HG03108 (cell line): ENCODE measurements around the gene POLR2L.

Experiments
- ATAC-seq: cut with Tn5 transposase; IDR thresholded peaks from one replicate; pipeline ENCODE4 v1.9.1; 2021; ENCODE audit warnings: moderate library complexity; ENCODE audit not compliant: unreplicated experiment

Gene POLR2L

GRCh38 chr11:869399-870126, 27.2 kb upstream of the POLR2L start:
- no peak for ATAC-seq

GRCh38 chr11:868802-869201, 26.5 kb upstream of the POLR2L start:
- ATAC-seq = no peak

GRCh38 chr11:868394-868793, 26.1 kb upstream of the POLR2L start:
- ATAC-seq = no peak

DNA sequence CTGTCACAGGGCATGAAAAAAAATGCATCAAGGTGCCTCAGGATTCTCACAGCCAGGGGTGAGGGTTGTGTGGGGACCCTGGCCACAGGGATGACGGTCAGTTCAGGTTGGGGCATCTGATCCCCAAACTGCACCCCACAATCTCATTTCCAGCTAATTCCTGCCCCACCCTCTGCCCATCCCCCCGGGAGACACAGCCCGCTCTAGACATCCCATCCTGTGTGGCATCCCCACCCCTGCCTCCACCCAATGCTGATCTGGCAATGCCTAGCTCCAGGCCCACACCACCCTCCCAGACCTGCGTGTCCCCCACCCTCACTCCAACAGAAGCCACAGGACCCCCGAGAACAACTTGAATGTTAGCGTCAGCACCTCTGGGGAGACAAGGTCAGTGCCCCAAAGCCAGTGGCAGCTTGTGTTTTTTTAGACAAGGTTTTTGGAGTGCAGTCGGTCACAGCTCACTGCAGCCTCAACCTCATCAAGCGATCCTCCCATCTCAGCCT, 25.6 kb upstream of the POLR2L start:
- no peak for ATAC-seq

- ATAC-seq = no peak
Measured at GRCh38 chr11:866481-866880, 24.2 kb upstream of the POLR2L start.

DNA sequence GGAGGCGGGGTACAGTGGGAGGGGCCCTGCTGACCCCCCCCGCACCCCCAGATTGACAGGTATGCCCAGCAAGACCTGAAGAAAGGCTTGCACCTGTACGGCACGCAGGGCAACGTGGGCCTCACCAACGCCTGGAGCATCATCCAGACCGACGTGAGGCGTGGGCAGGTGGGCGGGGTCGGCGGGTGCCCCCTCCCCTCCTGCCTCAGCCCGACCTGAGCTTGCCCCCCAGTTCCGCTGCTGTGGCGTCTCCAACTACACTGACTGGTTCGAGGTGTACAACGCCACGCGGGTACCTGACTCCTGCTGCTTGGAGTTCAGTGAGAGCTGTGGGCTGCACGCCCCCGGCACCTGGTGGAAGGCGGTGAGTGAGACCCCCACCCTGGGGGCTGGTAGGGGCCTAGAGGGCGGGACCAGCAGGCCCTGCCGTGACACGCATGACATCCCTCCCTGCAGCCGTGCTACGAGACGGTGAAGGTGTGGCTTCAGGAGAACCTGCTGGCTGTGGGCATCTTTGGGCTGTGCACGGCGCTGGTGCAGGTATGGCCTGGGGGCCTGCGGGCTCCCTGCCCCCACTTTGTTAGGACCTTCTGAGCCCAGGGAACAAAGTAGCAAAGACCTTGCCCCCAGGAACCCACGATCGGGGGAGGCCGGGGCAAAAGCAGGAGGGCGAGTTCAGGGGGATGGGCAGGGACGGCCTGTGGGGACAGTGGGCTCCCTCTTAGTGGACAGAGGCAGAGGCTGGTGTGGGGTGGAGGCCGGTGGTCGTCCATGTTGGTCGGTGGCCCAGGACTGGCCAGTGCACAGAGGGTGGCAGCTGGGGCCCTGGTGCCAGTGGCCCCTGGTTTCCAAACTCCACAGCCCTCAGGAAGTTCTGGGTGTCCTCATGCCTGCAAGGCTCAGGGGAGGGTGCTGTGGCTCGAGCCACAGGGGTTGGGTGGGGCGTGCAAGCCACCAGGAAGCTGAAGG, 23.4 kb upstream of the POLR2L start:
- no peak for ATAC-seq

GRCh38 chr11:864898-865297, 22.6 kb upstream of the POLR2L start:
- ATAC-seq = no peak

- ATAC-seq = no peak
Measured at GRCh38 chr11:863910-864827, 21.8 kb upstream of the POLR2L start.

- no peak for ATAC-seq
Measured at GRCh38 chr11:863023-863909, 20.9 kb upstream of the POLR2L start.

GRCh38 chr11:862696-863022, 20.3 kb upstream of the POLR2L start:
- ATAC-seq = no peak

DNA sequence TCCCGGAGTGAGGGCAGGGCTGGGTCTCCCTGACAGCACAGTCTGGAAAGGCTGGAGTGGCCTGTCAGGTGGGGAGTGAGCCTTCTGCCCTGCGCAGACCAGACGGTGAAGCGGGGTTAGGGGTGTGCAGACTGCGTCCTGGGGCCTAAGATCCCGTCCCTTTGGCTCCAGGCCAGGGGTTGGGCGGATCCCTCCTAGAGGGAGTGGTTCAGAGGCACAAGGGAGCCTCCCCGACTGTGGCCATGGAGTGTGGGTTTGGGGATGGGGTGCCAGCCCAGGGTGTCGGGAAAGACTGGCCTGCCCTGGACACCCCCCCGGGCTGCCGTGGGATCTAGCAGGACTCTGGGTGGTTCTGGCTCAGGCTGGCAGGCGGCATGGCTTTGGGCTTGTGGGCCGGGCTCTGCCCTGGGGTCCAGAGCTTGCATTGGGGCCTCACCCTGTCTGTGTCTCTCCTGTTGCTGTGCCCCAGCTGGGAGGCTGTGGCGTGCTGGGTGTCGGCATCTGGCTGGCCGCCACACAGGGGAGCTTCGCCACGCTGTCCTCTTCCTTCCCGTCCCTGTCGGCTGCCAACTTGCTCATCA, 19.8 kb upstream of the POLR2L start:
- ATAC-seq = no peak

- ATAC-seq = no peak
Measured at GRCh38 chr11:861105-861479, 18.8 kb upstream of the POLR2L start.

DNA sequence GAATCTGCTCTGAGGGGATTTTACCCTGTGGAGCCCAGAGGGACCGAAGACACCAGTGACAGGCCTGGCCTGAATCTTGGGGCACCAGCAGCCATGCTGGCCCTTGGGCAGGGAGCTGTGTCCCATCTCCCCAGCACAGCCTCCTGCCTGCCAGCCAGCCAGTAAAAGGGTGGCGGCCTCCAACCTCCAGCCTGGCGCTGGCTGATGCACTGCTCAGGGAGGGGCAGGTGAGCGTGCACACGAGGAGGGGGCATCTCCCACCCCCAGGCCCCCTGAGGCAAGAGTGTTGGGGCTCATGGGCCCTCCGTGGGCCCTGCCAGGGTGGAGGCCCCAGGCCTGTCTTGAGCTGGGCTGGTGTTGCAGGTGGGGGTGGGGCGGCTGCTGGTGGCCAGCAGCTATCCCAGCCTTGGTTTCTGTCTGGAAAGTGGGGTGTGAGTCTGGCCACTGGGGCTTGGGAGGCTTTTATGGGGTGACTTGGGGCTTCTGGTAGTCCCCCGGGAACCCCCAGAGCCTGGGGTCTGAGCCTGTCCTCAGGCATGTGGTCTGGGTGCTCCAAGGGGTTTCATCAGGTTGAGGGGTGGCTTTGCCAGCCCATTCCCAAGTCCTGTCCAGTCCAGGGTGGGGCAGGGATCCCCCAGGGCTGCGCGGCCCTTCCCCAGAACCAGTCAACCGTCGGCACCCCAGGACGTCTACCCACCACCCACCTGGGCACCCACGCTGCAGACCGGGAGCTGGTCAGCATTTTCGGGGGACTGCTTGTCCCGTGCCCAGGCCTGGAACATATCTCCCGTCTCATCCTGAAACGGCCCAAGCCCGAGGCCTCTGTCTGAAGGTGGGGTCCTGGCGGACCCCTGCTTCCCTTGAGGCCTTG, 18.1 kb upstream of the POLR2L start:
- ATAC-seq = no peak

GRCh38 chr11:859394-860131, 17.2 kb upstream of the POLR2L start:
- no peak for ATAC-seq

GRCh38 chr11:858762-859339, 16.5 kb upstream of the POLR2L start:
- ATAC-seq = no peak

GRCh38 chr11:858053-858761, 15.9 kb upstream of the POLR2L start:
- no peak for ATAC-seq

DNA sequence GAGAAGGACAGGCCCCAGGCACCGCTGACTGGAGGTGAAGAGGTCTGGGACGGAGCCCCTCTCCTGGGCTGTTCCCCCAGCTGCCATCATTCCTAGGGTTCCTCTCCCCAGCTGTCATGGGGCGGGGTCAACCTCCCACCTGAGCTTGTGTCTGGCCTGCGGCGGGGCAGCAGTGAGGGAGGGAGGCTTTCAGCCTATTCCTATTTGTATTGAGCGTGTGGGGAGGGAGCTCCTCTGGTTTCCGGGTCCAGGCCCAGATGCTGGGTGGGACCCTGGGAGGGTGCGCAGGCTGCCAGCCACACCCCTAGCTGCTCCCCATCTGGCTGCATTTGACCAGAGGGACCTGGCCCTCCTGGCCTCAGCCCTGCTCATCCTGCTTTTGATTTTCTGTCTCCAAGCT, 14.1 kb upstream of the POLR2L start:
- no peak for ATAC-seq
